Thoracic aorta (tissue), 2 donors: Measurements from ENCODE around the gene PCSK4. TPM values are rescaled to one million over a fixed set of nuclear protein-coding genes. Genes with fewer than 3 reads are reported as not detected.
A peak's percentile ranks its signal among the peaks of the same experiment; 100 is the strongest.

Experiments used
- ATAC-seq: fragments of 150-250 bp; one replicate; pipeline ENCODE4 v1.8.0; 2017; ENCODE audit warnings: low read depth; ENCODE audit not compliant: insufficient number of reproducible peaks, low FRiP score
- DNase-seq: peaks from one replicate; pipeline ENCODE4 v3.0.0-alpha.2; 2020; ENCODE audit warnings: low spot score
- H3K27ac ChIP-seq, 2 donors: fragments of 200-600 bp; sonication (generic); 1 replicate in 1 of 2; 2 replicates in 1 of 2; pipeline ENCODE4 v1.5.1; 2016; ENCODE audit warnings: mild to moderate bottlenecking in 2 of 2, moderate library complexity in 2 of 2
- H3K27me3 ChIP-seq: fragments of 200-600 bp; sonication (generic); replicated peaks from 2 replicates; pipeline ENCODE4 v1.6.0; 2016; ENCODE audit warnings: mild to moderate bottlenecking; ENCODE audit not compliant: insufficient read depth
- H3K36me3 ChIP-seq: fragments of 200-600 bp; sonication (generic); one replicate; pipeline ENCODE4 v1.5.1; 2016
- H3K4me1 ChIP-seq, 2 donors: fragments of 200-600 bp; sonication (generic); 1 replicate in 1 of 2; 2 replicates in 1 of 2; pipeline versions ENCODE4 v1.5.1 to v1.6.0; 2016; ENCODE audit warnings: low read depth in 2 of 2, mild to moderate bottlenecking in 1 of 2; ENCODE audit not compliant: control insufficient read depth in 1 of 2
- H3K4me3 ChIP-seq: fragments of 200-600 bp; sonication (generic); 2 replicates; pipeline ENCODE4 v1.5.1; 2016; ENCODE audit warnings: mild to moderate bottlenecking
- H3K9me3 ChIP-seq: fragments of 200-600 bp; sonication (generic); 2 replicates; pipeline ENCODE4 v1.5.1; 2016
- total RNA-seq, 2 donors: library from RNA; depleted of rRNA; stranded (reverse); fragments of >200 nt; gene quantifications; one replicate each; pipeline versions ENCODE4 v1.1.0 to v1.2.3, GENCODE V29; 2016
- TF ChIP-seq, protein P1 (sequence below): fragments of 200-600 bp; sonication (generic); IDR thresholded peaks from one replicate; pipeline ENCODE4 v1.5.1; 2019; ENCODE audit warnings: antibody characterized with exemption

Gene PCSK4
- total RNA-seq, 2 donors from 2014 or later: 0.56 to 0.68 TPM

DNA sequence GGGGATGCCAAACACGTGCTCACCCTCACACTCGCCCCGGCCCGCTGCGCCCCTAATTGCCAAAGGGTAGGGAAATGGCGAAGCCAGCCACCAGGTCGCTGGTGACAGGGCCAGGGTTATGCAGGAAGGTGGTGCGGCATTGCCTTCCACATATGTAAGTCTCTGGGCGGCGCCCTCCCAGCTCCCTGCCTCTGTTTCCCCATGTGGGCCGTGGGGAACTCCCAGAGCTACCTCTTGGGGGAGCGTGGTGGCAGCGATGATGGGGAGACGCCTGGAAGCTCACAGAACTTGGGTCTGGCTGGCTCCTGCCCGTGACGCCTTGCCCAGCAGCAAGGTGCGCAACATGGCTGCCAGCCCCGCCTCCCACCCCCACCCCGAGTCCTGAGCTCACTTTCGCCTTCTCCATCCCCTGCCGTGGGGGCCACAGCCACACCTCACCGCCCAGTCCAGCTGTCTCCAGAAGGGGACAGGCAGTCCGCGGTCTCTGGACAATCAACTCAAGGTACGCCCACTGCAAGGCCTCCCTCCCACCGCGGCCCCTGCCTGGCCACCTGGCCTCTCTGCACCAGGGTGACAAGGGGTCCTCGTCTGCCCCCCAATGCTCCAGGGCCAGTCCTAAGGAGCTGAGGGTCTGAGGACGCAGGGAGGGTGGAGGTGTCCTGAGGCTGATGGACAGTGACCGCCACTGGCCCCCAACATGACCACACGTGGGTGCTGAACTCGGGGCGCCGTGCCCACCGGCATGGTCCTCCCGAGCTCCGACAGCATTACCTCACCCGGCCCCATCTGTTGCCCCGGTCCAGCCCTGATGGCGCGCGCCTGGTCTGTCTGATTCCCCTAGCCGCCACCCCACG, 17.7 kb downstream of the PCSK4 start:
- TF ChIP-seq, protein P1, sequence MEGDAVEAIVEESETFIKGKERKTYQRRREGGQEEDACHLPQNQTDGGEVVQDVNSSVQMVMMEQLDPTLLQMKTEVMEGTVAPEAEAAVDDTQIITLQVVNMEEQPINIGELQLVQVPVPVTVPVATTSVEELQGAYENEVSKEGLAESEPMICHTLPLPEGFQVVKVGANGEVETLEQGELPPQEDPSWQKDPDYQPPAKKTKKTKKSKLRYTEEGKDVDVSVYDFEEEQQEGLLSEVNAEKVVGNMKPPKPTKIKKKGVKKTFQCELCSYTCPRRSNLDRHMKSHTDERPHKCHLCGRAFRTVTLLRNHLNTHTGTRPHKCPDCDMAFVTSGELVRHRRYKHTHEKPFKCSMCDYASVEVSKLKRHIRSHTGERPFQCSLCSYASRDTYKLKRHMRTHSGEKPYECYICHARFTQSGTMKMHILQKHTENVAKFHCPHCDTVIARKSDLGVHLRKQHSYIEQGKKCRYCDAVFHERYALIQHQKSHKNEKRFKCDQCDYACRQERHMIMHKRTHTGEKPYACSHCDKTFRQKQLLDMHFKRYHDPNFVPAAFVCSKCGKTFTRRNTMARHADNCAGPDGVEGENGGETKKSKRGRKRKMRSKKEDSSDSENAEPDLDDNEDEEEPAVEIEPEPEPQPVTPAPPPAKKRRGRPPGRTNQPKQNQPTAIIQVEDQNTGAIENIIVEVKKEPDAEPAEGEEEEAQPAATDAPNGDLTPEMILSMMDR: no peak
- DNase-seq: no peak
- H3K9me3 ChIP-seq: no peaks in the 10 kb centered on the region
- no peak for ATAC-seq
- no peak overlapping the region for H3K27ac ChIP-seq
- H3K4me1 ChIP-seq: peaks cover 37 to 41% of the 10 kb centered on the region in 2 donors
- H3K36me3 ChIP-seq: peaks cover 6% of the 10 kb centered on the region
- peaks cover 26% of the 10 kb centered on the region for H3K27me3 ChIP-seq
- H3K4me3 ChIP-seq: no peak overlapping the region

DNA sequence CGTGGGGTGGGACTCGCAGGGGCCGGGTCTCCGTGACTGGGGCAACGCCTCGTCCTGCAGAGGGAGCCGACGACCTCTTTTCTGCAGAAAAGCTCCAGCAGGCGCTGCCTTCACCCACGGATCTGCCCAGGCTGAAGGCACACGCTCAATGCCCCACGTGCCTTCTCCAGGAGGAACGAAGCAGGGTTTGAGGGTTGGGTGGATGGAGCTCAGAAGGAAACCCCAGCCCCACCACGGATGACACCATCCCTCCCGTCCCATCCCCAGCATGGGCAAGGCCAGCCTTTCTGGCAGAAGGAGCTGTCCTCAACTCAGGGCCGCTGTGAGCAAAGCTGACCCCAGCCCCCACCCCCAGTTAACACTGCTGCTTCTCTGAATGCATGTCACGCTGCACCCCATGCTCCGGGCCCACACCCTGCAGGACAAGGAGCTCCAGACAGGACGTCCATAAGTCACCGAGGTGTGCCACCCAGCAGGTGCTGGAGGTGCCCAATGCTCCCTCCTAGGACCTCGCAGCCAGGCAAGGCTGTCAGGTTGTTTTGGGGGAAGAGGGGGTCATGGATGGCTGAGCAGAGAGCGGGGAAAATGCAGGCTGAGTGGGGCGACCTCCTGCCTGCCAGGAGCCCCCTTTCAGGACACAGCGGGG, 18.5 kb downstream of the PCSK4 start:
- Histone ChIP-seq H3K4me1 (peaks cover 44 to 49% of the 10 kb centered on the region in 2 donors), H3K4me3 (no peak overlapping the region), H3K9me3 (no peaks in the 10 kb centered on the region), H3K27ac (no peak overlapping the region), H3K36me3 (peaks cover 6% of the 10 kb centered on the region), H3K27me3 (peaks cover 33% of the 10 kb centered on the region)
- ATAC-seq (no peak), DNase-seq (no peak)
- TF ChIP-seq, protein P1: no peak

DNA sequence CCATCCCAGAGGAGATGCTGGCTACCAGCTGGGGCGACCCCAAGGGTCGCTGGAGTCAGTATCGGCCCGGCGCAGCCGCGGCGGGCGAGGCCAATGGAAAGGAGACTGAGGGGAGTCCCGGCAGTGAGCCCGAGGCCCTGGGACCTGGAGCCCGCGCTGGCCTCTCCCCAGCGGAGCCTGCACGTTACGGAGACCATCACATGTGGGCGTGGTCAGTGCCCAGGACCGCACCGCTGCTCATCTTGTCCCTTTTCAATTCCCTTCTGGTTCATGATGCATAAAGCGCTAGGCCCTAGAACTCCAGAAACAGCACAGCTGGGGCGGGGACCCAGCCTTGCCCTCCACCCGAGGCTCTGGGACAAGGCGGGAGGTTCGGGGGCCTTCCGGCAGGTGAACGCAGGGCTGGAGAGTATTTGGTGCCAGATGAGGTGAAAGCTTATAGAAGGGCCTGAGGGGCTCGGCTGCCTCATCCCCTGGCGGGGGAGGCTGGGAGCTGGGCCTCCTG, 19.1 kb downstream of the PCSK4 start:
- Histone ChIP-seq H3K27ac (no peak overlapping the region), H3K4me1 (peaks cover 44 to 49% of the 10 kb centered on the region in 2 donors), H3K4me3 (peak overlapping the region; percentile 70), H3K9me3 (no peaks in the 10 kb centered on the region), H3K36me3 (peaks cover 3% of the 10 kb centered on the region), H3K27me3 (peaks cover 35% of the 10 kb centered on the region)
- no peak for ATAC-seq
- TF ChIP-seq, protein P1: no peak
- no peak for DNase-seq

DNA sequence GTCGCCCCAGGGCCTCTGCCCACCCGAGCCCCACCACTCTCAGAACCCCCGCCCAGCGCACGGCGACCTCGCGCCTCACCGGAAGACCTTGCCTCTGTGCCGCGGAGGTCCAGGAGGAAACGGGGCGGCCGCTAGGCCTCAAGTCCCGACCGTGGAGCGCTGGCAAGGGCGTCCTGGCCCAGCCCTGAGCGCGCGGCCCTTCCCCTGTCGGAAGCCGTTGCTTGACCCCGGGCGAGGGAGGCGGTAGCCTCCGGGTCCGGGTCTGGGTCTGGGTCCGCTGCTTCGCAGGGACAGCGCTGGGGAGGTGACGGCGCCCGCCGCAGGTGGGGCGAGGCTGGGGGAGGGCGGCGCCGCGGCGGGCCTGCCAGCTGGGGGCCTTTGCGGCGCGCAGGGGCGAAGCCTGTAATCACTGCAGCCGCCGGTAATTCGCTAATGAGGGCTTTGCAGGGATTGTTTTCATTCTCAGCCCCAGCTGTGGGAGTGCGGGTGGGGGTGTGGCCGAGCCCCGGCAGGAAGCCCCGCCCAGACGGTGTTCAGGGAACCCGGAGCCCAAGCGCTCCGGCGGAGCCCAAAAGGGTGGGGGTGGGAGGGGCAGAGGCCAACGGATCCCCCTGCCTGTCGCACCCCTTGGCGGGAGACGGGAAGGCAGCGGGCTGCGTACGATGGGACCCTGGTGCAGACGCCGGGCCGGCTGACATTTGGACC, 19.7 kb downstream of the PCSK4 start:
- no peak overlapping the region for H3K27ac ChIP-seq
- H3K36me3 ChIP-seq: no peaks in the 10 kb centered on the region
- peaks cover 35% of the 10 kb centered on the region for H3K27me3 ChIP-seq
- DNase-seq (no peak), ATAC-seq (no peak)
- H3K4me3 ChIP-seq: peak overlapping the region; percentile 70
- H3K4me1 ChIP-seq: peaks cover 44 to 56% of the 10 kb centered on the region in 2 donors
- H3K9me3 ChIP-seq: no peaks in the 10 kb centered on the region
- TF ChIP-seq, protein P1: no peak

DNA sequence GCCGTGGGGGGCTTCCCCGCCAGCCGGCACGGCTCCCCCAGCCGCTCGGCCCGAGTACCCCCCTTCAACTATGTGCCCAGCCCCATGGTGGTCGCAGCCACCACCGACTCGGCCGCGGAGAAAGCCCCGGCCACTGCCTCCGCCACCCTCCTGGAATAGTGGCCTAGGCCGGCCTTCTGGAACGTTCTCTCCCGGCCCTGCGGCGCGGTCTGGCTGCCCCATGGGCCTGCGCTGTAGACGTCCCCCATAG, 20.2 kb downstream of the PCSK4 start:
- Histone ChIP-seq H3K27ac (no peak overlapping the region), H3K4me3 (peak overlapping the region; percentile 70), H3K36me3 (no peaks in the 10 kb centered on the region), H3K27me3 (peaks cover 35% of the 10 kb centered on the region), H3K9me3 (no peaks in the 10 kb centered on the region), H3K4me1 (peaks cover 44 to 57% of the 10 kb centered on the region in 2 donors)
- TF ChIP-seq, protein P1: no peak
- ATAC-seq: no peak
- no peak for DNase-seq
